ENCODE results near the gene TENT4B. TPM values are rescaled to one million over a fixed set of nuclear protein-coding genes. Genes with fewer than 3 reads are reported as not detected.

TENT4B gene
- total RNA-seq, 1 donor from 2014 or later, result 15.2 TPM

DNA sequence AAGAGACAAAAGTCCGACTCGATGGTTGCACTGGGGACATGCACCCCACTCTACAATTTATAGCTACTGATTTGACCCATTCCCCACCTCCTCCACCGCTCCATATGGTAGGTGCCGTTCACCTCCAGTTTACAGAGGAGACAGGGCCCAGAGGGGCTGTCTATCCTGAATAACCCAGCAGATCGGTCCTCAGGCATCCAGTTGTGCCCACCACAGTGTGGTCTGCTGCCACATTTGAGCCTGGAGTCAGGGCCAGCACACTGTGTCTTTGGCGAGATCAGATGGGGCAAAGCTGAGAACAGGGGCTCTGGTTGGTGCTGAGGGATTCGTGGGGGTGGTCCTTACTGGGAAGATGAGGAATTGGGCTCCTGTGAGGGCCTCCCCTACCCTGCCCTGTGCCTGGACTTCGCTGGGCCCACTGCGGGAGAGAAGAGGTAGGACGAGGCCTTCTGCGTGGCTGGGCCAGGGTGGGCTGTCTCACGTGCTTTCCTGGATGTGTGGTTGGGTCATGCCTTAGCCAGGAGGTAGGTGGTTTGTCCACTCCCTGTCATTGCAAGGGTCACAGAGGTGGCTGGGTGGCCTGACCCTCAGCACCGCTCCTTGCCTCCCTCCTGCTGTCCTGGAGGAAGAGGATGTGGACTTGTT lies 116.1 kb downstream of the TENT4B start:
- Histone ChIP-seq H3K9me3 (ENCODE audit: low read depth) (no peaks in the 10 kb centered on the region), H3K36me3 (no peaks in the 10 kb centered on the region), H4K20me1 (ENCODE audit: low read depth) (no peaks in the 10 kb centered on the region), H3K4me2 (no peak overlapping the region), H3K9ac (no peak overlapping the region), H3K27ac (no peak overlapping the region), H3K4me1 (peaks cover 9% of the 10 kb centered on the region), H3K4me3 (no peak overlapping the region), H3F3A (ENCODE audit: low read depth) (no peaks in the 10 kb centered on the region), H2AFZ (replicated peaks) (no peak overlapping the region), H3K79me2 (ENCODE audit: low read depth) (no peaks in the 10 kb centered on the region), H3K27me3 (no peaks in the 10 kb centered on the region)
- Mint-ChIP-seq H3K36me3 (no peaks in the 10 kb centered on the region), H3K27ac (no peak overlapping the region), H3K9me3 (peaks cover 2% of the 10 kb centered on the region), H3K4me3 (no peak overlapping the region), H3K27me3 (ENCODE audit: insufficient read depth, low read depth) (peaks cover 4% of the 10 kb centered on the region), H3K4me1 (peaks cover 9% of the 10 kb centered on the region)
- TF ChIP-seq EZH2 (IDR thresholded peaks at IDR 0.05) (no peak), EZH2phosphoT487 (IDR thresholded peaks at IDR 0.05) (no peak)
- TF ChIP-seq, protein P1, sequence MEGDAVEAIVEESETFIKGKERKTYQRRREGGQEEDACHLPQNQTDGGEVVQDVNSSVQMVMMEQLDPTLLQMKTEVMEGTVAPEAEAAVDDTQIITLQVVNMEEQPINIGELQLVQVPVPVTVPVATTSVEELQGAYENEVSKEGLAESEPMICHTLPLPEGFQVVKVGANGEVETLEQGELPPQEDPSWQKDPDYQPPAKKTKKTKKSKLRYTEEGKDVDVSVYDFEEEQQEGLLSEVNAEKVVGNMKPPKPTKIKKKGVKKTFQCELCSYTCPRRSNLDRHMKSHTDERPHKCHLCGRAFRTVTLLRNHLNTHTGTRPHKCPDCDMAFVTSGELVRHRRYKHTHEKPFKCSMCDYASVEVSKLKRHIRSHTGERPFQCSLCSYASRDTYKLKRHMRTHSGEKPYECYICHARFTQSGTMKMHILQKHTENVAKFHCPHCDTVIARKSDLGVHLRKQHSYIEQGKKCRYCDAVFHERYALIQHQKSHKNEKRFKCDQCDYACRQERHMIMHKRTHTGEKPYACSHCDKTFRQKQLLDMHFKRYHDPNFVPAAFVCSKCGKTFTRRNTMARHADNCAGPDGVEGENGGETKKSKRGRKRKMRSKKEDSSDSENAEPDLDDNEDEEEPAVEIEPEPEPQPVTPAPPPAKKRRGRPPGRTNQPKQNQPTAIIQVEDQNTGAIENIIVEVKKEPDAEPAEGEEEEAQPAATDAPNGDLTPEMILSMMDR (IDR thresholded peaks at IDR 0.05), result no peak
- no peak for DNase-seq (ENCODE audit: low spot score)

DNA sequence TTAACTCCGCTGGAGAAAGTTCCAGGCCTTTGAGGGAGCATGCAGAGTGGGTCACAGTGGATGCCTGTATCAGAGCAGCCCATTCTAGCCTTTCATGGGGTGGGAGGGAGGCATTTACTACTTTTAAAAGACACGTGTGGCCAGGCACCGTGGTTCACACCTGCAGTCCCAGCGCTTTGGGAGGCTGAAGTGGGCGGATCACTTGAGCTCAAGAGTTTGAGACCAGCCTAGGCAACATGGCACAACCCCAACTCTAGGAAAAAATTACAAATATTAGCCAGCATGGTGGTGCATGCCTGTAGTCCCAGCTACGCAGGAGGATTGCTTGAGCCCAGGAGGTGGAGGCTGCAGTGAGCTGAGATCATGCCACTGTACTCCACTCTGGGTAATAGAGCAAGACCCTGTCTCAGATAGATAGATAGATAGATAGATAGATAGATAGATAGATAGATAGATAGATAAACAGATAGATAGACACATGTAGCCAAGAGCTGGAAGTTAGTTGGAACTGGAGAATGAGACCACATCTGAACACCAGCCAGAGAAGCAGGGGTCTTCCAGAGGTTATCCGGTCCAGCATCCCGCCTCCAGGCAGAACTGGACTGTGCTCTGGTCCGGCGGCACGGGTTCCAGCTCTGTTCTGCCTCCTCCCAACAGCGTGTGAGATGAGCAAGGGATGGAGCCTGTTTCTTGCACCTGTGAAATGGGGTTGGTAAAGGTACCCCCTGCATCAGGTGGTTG lies 116.8 kb downstream of the TENT4B start:
- no peaks in the 10 kb centered on the region for H3K27me3 ChIP-seq
- H2AFZ ChIP-seq (replicated peaks), result no peak overlapping the region
- no peak overlapping the region for H3K4me2 ChIP-seq
- TF ChIP-seq EZH2 (IDR thresholded peaks at IDR 0.05), result no peak
- no peak overlapping the region for H3K27ac Mint-ChIP-seq
- H3K36me3 Mint-ChIP-seq, result no peaks in the 10 kb centered on the region
- H3K27me3 Mint-ChIP-seq (ENCODE audit: insufficient read depth, low read depth), result peaks cover 4% of the 10 kb centered on the region
- H3K4me1 Mint-ChIP-seq, result peaks cover 7% of the 10 kb centered on the region
- no peaks in the 10 kb centered on the region for H4K20me1 ChIP-seq (ENCODE audit: low read depth)
- peaks cover 2% of the 10 kb centered on the region for H3K9me3 Mint-ChIP-seq
- H3K27ac ChIP-seq, result no peak overlapping the region
- no peak overlapping the region for H3K4me3 Mint-ChIP-seq
- no peaks in the 10 kb centered on the region for H3K36me3 ChIP-seq
- H3K9ac ChIP-seq, result no peak overlapping the region
- no peaks in the 10 kb centered on the region for H3K79me2 ChIP-seq (ENCODE audit: low read depth)
- H3K4me1 ChIP-seq, result peaks cover 9% of the 10 kb centered on the region
- no peaks in the 10 kb centered on the region for H3K9me3 ChIP-seq (ENCODE audit: low read depth)
- no peak for DNase-seq (ENCODE audit: low spot score)
- no peak overlapping the region for H3K4me3 ChIP-seq
- no peaks in the 10 kb centered on the region for H3F3A ChIP-seq (ENCODE audit: low read depth)

DNA sequence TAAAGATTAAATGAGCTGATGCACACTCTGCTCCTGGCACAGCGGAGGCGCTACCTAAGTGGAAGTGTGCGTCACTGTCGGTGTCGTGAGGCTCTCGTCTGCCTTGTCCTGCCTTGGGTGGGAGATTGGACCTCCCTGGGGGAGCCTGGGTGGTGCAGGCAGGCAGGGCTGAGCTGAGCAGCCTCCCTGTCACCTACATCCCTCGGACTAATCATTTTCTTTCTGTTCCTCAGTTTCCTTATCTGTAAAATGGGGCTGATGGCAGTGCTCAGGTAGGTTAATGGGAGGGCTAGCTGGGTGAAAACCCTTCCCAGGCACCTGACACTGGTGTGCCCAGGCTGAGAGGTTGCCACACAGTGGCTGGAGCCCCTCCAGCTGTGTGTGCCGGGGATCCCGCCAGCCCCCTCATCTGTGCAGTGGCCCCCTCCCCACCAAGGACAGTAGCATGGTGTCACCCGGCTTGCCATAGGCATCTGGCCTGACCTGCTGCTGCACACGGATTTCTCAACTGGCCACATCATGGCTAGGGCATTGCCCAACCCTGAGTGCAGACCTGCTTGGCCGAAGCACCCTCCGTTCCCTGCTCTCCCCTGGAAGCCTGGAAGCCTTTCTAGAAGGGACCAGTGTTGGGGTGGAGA lies 117.5 kb downstream of the TENT4B start:
- no peaks in the 10 kb centered on the region for H3K79me2 ChIP-seq (ENCODE audit: low read depth)
- no peak for DNase-seq (ENCODE audit: low spot score)
- H3K9me3 Mint-ChIP-seq, result peaks cover 2% of the 10 kb centered on the region

More for the DNA sequence above, 117.5 kb downstream of the TENT4B start:
- H3K27ac Mint-ChIP-seq, result no peak overlapping the region
- no peak overlapping the region for H3K4me3 ChIP-seq
- no peak for TF ChIP-seq EZH2phosphoT487 (IDR thresholded peaks at IDR 0.05)
- no peak for TF ChIP-seq EZH2 (IDR thresholded peaks at IDR 0.05)
- TF ChIP-seq, protein P1 (IDR thresholded peaks at IDR 0.05), result no peak
- peaks cover 9% of the 10 kb centered on the region for H3K4me1 ChIP-seq
- no peaks in the 10 kb centered on the region for H3K36me3 ChIP-seq
- peaks cover 7% of the 10 kb centered on the region for H3K4me1 Mint-ChIP-seq
- no peaks in the 10 kb centered on the region for H4K20me1 ChIP-seq (ENCODE audit: low read depth)
- H3K9me3 ChIP-seq (ENCODE audit: low read depth), result no peaks in the 10 kb centered on the region
- H3K36me3 Mint-ChIP-seq, result no peaks in the 10 kb centered on the region
- no peak overlapping the region for H3K27ac ChIP-seq
- H3K4me2 ChIP-seq, result no peak overlapping the region
- H3F3A ChIP-seq (ENCODE audit: low read depth), result no peaks in the 10 kb centered on the region
- no peak overlapping the region for H3K9ac ChIP-seq
- no peak overlapping the region for H3K4me3 Mint-ChIP-seq
- H3K27me3 ChIP-seq, result no peaks in the 10 kb centered on the region
- H2AFZ ChIP-seq (replicated peaks), result no peak overlapping the region
- peaks cover 4% of the 10 kb centered on the region for H3K27me3 Mint-ChIP-seq (ENCODE audit: insufficient read depth, low read depth)

Data from neural progenitor cell (in vitro differentiated cells).